ENCODE measurements around the gene EXD2. TPM values are rescaled to one million over a fixed set of nuclear protein-coding genes. Genes with fewer than 3 reads are reported as not detected.
"Not testable (repeated sequence)": the region's sequence is repeated elsewhere in the genome, so short reads cannot be mapped to it uniquely, and the experiment has no call there.

Gene EXD2
- total RNA-seq, 8 experiments from 2014 or later: 6.3 to 28.4 (median 18.8) TPM

GRCh38 chr14:69217663-69218062, 26.4 kb downstream of the EXD2 start:
- H3K27ac ChIP-seq; H3K4me3 ChIP-seq; in situ Hi-C loops (cut with MboI; ENCODE audit: low pct_unique_long_range_greater_than_20kb in 2 of 9, low sequenced_read_pairs in 9 of 9, unreplicated experiment in 9 of 9); H3K4me1 ChIP-seq (replicated peaks in 1 of 2); ATAC-seq (replicated peaks in 6 of 8): not testable (repeated sequence)
- no CpG with 5 or more reads among the region's 3 CpGs for WGBS, 10 experiments

- no peak overlapping the region for H3K27ac ChIP-seq
- peaks cover 0 to 4% of the 10 kb centered on the region in 2 donors for H3K4me1 ChIP-seq (replicated peaks in 1 of 2)
- in situ Hi-C loops (cut with MboI; ENCODE audit: low pct_unique_long_range_greater_than_20kb in 2 of 9, low sequenced_read_pairs in 9 of 9, unreplicated experiment in 9 of 9): loop anchor here in 1 of 9 experiments (25.0 kb wide), 1 partner anchor 237 kb away; no protein-coding TSS in a partner anchor
- no peak overlapping the region for H3K4me3 ChIP-seq
- WGBS, 10 experiments: 67 to 100% (median 89%) methylated on average over 1 to 4 of the region's 4 CpGs; no CpG with 5 or more reads in 3 of the 10 experiments
- no peak for ATAC-seq (replicated peaks in 6 of 8)
These were observed 33.6 kb downstream of the EXD2 start for GRCh38 chr14:69224946-69225345.

DNA sequence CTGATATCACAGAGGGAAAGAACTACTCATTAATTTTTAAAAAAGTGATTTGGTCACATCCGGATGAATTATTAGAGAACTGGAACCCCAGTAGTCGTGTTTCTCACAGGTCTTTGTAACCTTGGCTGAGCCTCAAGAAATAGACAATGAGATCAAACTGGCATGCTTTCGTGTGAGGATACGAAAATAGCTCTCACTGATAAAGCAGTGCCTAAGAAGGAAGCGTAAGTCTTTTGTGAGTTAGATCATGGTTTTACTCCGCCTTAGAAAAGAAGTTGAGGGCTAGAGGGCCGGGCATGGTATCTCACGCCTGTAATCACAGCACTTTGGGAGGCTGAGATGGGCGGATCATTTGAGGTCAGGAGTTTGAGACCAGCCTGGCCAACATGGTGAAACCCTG, 34.9 kb downstream of the EXD2 start:
- in situ Hi-C loops (cut with MboI; ENCODE audit: low pct_unique_long_range_greater_than_20kb in 2 of 9, low sequenced_read_pairs in 9 of 9, unreplicated experiment in 9 of 9): loop anchor here in 1 of 9 experiments (25.0 kb wide), 1 partner anchor 236 kb away; no protein-coding TSS in a partner anchor
- peak in 1 of 8 experiments; percentile 14 for ATAC-seq (replicated peaks in 6 of 8)
- peaks cover 0 to 4% of the 10 kb centered on the region in 2 donors for H3K4me1 ChIP-seq (replicated peaks in 1 of 2)
- 70 to 90% (median 82%) methylated on average over 1 to 9 of the region's 9 CpGs; no CpG with 5 or more reads in 2 of the 10 experiments for WGBS, 10 experiments
- no peak overlapping the region for H3K4me3 ChIP-seq
- no peak overlapping the region for H3K27ac ChIP-seq

DNA sequence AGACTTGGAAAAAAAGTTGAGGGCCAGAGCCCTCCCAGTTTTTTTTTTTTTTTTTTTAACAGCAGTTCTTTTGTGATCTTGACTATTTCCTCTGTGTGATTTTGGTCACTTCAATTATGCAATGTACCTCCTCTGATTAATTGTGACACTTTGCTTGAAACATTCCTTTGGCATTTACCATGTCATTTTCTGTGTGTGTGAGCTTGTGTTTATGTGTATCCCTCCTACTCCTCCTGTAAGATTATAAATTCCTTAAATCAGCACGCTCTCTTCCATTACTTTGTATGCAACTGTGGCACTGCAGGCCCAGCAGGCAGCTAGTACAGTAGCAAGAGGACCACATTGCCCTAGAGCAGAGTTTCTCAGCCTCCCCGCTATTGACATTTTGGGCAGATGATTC, 35.4 kb downstream of the EXD2 start:
- H3K27ac ChIP-seq: no peak overlapping the region
- ATAC-seq (replicated peaks in 6 of 8): peak in 1 of 8 experiments; percentile 16
- in situ Hi-C loops (cut with MboI; ENCODE audit: low pct_unique_long_range_greater_than_20kb in 2 of 9, low sequenced_read_pairs in 9 of 9, unreplicated experiment in 9 of 9): loop anchor here in 1 of 9 experiments (25.0 kb wide), 1 partner anchor 236 kb away; no protein-coding TSS in a partner anchor

GRCh38 chr14:69231486-69231885, 40.2 kb downstream of the EXD2 start:
- no peak overlapping the region for H3K27ac ChIP-seq
- H3K4me3 ChIP-seq: no peak overlapping the region
- peak in 2 of 8 experiments; percentile 21 to 70 for ATAC-seq (replicated peaks in 6 of 8)
- 66 to 100% (median 75%) methylated on average over 1 to 2 of the region's 2 CpGs; no CpG with 5 or more reads in 3 of the 10 experiments for WGBS, 10 experiments
- no peaks in the 10 kb centered on the region for H3K4me1 ChIP-seq (replicated peaks in 1 of 2)
- in situ Hi-C loops (cut with MboI; ENCODE audit: low pct_unique_long_range_greater_than_20kb in 2 of 9, low sequenced_read_pairs in 9 of 9, unreplicated experiment in 9 of 9): loop anchor here in 1 of 9 experiments (25.0 kb wide), 1 partner anchor 231 kb away; no protein-coding TSS in a partner anchor

More for the DNA sequence above, 35.4 kb downstream of the EXD2 start:
- peaks cover 0 to 4% of the 10 kb centered on the region in 2 donors for H3K4me1 ChIP-seq (replicated peaks in 1 of 2)
- H3K4me3 ChIP-seq: no peak overlapping the region
- WGBS, 10 experiments: 70 to 100% (median 100%) methylated on average over 1 to 2 of the region's 2 CpGs; no CpG with 5 or more reads in 3 of the 10 experiments

DNA sequence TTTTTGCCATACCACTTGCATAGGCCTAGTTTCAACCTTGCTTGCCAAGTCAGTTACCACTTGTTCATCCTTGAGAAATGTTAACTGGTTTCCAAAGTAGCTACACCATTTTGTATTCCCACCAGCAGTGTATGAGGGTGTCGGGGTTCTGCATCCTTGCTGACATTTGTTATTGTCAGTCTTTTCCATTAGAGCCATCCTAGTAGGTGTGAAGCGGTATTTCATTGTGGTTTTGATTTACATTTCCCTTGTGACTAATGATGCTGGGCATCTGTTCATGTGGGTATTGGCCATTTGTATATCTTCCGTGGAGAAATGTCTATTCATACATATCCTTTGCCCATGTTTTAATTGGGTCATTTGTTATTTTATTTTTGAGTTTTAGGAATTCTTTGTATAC, 41.1 kb downstream of the EXD2 start:
- in situ Hi-C loops (cut with MboI; ENCODE audit: low pct_unique_long_range_greater_than_20kb in 2 of 9, low sequenced_read_pairs in 9 of 9, unreplicated experiment in 9 of 9): loop anchor here in 1 of 9 experiments (25.0 kb wide), 1 partner anchor 230 kb away; no protein-coding TSS in a partner anchor
- WGBS, 10 experiments: 62 to 100% (median 90%) methylated on average over 1 to 3 of the region's 3 CpGs
- no peak overlapping the region for H3K27ac ChIP-seq
- no peak overlapping the region for H3K4me3 ChIP-seq
- H3K4me1 ChIP-seq (replicated peaks in 1 of 2): no peaks in the 10 kb centered on the region
- ATAC-seq (replicated peaks in 6 of 8): no peak

DNA sequence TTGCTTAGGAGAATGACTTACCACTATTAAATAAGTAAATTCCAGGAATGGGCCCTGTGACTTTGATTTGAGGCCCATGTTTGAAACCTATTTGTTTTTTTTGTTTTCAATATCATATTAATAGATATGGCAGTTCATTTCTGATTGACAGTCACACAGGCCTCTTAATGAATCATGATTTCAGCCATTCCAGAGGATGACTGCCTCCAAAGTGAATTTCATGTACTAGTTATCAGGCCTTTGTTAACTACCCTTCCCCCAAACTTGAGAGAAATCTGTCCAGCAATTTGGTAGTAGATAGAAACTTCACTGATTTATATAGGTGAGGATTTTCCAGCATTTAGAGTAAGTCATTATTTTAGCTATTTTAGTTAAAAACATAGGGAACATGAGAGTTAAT, 42.8 kb downstream of the EXD2 start:
- ATAC-seq (replicated peaks in 6 of 8): no peak
- no peak overlapping the region for H3K27ac ChIP-seq
- in situ Hi-C loops (cut with MboI; ENCODE audit: low pct_unique_long_range_greater_than_20kb in 2 of 9, low sequenced_read_pairs in 9 of 9, unreplicated experiment in 9 of 9): loop anchor here in 1 of 9 experiments (25.0 kb wide), 1 partner anchor 228 kb away; no protein-coding TSS in a partner anchor
- H3K4me3 ChIP-seq: no peak overlapping the region
- H3K4me1 ChIP-seq (replicated peaks in 1 of 2): no peaks in the 10 kb centered on the region

DNA sequence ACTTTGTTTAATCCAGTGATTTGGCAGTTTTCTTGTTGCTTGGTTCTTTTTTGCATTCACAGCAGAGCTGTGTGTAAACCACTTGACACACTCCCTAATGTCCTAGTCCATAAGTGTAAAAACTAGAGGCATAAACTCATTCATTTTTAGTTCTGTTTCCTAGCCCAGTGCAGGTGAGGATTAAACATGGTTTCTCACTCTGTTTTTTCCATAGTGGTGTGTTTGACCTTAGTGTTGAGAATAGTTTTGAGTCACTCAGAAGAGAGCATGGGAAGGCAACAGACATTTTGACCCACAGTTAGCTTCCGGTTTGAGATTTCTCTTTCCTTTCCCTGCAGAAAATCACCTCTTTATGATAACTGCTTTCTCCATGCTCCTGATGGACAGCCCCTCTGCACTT, 44.4 kb downstream of the EXD2 start:
- in situ Hi-C loops (cut with MboI; ENCODE audit: low pct_unique_long_range_greater_than_20kb in 2 of 9, low sequenced_read_pairs in 9 of 9, unreplicated experiment in 9 of 9): loop anchor here in 1 of 9 experiments (25.0 kb wide), 1 partner anchor 227 kb away; no protein-coding TSS in a partner anchor
- H3K4me1 ChIP-seq (replicated peaks in 1 of 2): no peaks in the 10 kb centered on the region
- WGBS, 10 experiments: 86 to 100% (median 100%) methylated on average over 1 of the region's 1 CpG; no CpG with 5 or more reads in 5 of the 10 experiments
- no peak overlapping the region for H3K27ac ChIP-seq
- no peak for ATAC-seq (replicated peaks in 6 of 8)
- H3K4me3 ChIP-seq: no peak overlapping the region

GRCh38 chr14:69237142-69237541, 45.8 kb downstream of the EXD2 start:
- Histone ChIP-seq H3K27ac (no peak overlapping the region), H3K4me1 (replicated peaks in 1 of 2) (no peaks in the 10 kb centered on the region), H3K4me3 (no peak overlapping the region)
- ATAC-seq (replicated peaks in 6 of 8): no peak
- in situ Hi-C loops (cut with MboI; ENCODE audit: low pct_unique_long_range_greater_than_20kb in 2 of 9, low sequenced_read_pairs in 9 of 9, unreplicated experiment in 9 of 9): loop anchor here in 1 of 9 experiments (25.0 kb wide), 1 partner anchor 225 kb away; no protein-coding TSS in a partner anchor
- WGBS, 10 experiments: 100% methylated on average over 1 of the region's 1 CpG; no CpG with 5 or more reads in 8 of the 10 experiments

DNA sequence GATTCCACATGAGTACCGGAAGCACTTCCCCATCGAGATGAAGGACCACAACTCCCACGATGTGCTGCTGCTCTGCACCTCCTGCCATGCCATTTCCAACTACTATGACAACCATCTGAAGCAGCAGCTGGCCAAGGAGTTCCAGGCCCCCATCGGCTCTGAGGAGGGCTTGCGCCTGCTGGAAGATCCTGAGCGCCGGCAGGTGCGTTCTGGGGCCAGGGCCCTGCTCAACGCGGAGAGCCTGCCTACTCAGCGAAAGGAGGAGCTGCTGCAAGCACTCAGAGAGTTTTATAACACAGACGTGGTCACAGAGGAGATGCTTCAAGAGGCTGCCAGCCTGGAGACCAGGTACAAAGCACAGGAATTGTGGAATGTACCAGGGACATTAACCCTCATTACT, 46.3 kb downstream of the EXD2 start:
- Histone ChIP-seq H3K4me3 (no peak overlapping the region), H3K27ac (no peak overlapping the region), H3K4me1 (replicated peaks in 1 of 2) (no peaks in the 10 kb centered on the region)
- WGBS, 10 experiments: 79 to 100% (median 86%) methylated on average over 1 to 4 of the region's 12 CpGs; no CpG with 5 or more reads in 5 of the 10 experiments
- in situ Hi-C loops (cut with MboI; ENCODE audit: low pct_unique_long_range_greater_than_20kb in 2 of 9, low sequenced_read_pairs in 9 of 9, unreplicated experiment in 9 of 9): loop anchor here in 1 of 9 experiments (25.0 kb wide), 1 partner anchor 225 kb away; no protein-coding TSS in a partner anchor
- no peak for ATAC-seq (replicated peaks in 6 of 8)

DNA sequence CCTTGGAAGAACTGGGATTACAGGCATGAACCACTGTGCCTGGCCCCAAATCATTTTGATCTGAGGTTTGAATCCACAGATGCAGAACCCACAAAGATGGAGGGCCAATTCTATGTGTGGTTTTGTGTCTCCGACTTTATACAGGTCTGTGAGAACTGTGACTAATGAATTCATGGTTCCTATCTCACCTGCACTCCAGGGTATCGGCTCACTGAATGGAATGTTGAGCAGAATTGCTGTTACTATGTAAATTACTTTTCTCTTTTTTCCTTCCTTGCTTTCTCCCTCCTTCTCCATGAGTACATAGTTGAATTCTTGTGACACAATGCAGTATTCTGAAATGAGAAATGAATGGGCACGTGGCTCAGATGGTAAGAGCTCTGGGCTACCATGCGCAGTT, 47.6 kb downstream of the EXD2 start:
- Histone ChIP-seq H3K27ac (no peak overlapping the region), H3K4me1 (replicated peaks in 1 of 2) (no peaks in the 10 kb centered on the region), H3K4me3 (no peak overlapping the region)
- in situ Hi-C loops (cut with MboI; ENCODE audit: low pct_unique_long_range_greater_than_20kb in 2 of 9, low sequenced_read_pairs in 9 of 9, unreplicated experiment in 9 of 9): loop anchor here in 1 of 9 experiments (25.0 kb wide), 1 partner anchor 223 kb away; no protein-coding TSS in a partner anchor
- no peak for ATAC-seq (replicated peaks in 6 of 8)
- 60 to 100% (median 84%) methylated on average over 1 to 4 of the region's 4 CpGs for WGBS, 10 experiments

DNA sequence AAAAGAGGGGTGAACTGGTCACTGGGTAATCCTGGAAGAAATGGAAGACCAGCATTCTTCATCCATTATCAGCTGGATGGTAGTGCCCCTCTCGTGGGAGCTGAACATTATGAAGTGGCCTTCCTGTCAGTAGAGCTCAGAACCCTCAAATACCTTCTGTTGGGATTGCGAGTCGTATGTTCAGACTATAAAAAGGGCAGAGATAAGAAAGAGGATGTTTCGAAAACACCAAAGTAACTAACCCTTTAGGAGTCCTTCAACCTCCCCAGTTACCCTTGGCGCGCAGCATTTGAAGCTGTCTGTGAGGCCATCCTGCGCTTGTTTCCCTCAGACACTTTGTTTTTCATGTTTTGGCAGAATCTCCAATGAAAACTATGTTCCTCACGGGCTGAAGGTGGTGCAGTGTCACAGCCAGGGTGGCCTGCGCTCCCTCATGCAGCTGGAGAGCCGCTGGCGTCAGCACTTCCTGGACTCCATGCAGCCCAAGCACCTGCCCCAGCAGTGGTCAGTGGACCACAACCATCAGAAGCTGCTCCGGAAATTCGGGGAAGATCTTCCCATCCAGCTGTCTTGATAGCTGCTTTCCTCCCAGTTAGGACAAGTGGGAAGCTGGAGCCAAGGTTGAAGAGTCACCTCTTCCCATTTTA, 49.4 kb downstream of the EXD2 start:
- no peak for ATAC-seq (replicated peaks in 6 of 8)
- Histone ChIP-seq H3K27ac (no peak overlapping the region), H3K4me1 (replicated peaks in 1 of 2) (no peaks in the 10 kb centered on the region), H3K4me3 (no peak overlapping the region)
- 50 to 100% (median 90%) methylated on average over 1 to 11 of the region's 13 CpGs; no CpG with 5 or more reads in 2 of the 10 experiments for WGBS, 10 experiments
- in situ Hi-C loops (cut with MboI; ENCODE audit: low pct_unique_long_range_greater_than_20kb in 2 of 9, low sequenced_read_pairs in 9 of 9, unreplicated experiment in 9 of 9): loop anchor here in 1 of 9 experiments (25.0 kb wide), 1 partner anchor 222 kb away; no protein-coding TSS in a partner anchor

DNA sequence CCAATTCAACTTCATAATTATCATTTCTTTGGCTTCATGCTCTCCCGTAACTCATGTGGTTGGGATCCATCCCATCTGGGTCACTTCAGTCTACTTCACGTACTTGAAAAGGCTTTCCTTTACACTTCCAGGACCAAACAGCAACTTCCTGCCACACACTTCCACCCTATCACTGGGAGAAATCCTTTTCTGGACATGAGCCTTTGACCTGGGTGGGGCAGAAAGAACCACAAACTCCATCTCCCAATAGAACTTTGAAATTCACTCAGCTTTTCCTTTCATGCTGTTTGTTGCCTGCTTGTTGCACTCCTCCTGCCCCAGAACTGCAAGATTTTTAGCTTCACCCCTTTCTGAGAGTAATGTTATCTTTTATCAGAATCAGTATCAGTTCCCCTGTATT, 50.3 kb downstream of the EXD2 start:
- Histone ChIP-seq H3K4me3 (no peak overlapping the region), H3K4me1 (replicated peaks in 1 of 2) (no peaks in the 10 kb centered on the region), H3K27ac (no peak overlapping the region)
- ATAC-seq (replicated peaks in 6 of 8): peak in 1 of 8 experiments; percentile 22
- WGBS, 10 experiments: 75 to 100% (median 95%) methylated on average over 1 to 2 of the region's 2 CpGs; no CpG with 5 or more reads in 2 of the 10 experiments
- in situ Hi-C loops (cut with MboI; ENCODE audit: low pct_unique_long_range_greater_than_20kb in 2 of 9, low sequenced_read_pairs in 9 of 9, unreplicated experiment in 9 of 9): loop anchor here in 1 of 9 experiments (25.0 kb wide), 1 partner anchor 221 kb away; no protein-coding TSS in a partner anchor

Measured in motor neuron (in vitro differentiated cells).